Breast epithelium (tissue), 3 donors: Measurements from ENCODE around the gene MBLAC1.

Source experiments
- POLR2A ChIP-seq: fragments of 450-650 bp; IDR thresholded peaks from one replicate; pipeline ENCODE4 v1.6.1; 2016; ENCODE audit warnings: antibody characterized with exemption, mild to moderate bottlenecking, moderate library complexity
- POLR2AphosphoS5 ChIP-seq, 3 donors: sonication (generic); formaldehyde crosslinking; IDR thresholded peaks; one replicate each; pipeline ENCODE4 v1.6.1; 2017; ENCODE audit warnings: antibody characterized with exemption in 3 of 3

GRCh38 chr7:100167912-100168323 is 41.2 kb downstream of the MBLAC1 start:
- TF ChIP-seq POLR2AphosphoS5 (IDR thresholded peaks at IDR 0.05) (no peak), POLR2A (no peak)
